ENCODE data around the gene ADCY5. TPM values are rescaled to one million over a fixed set of nuclear protein-coding genes. Genes with fewer than 3 reads are reported as not detected.
"Not testable (repeated sequence)": the region's sequence is repeated elsewhere in the genome, so short reads cannot be mapped to it uniquely, and the experiment has no call there.

ADCY5 gene
- total and polyA plus RNA-seq, 2 experiments from 2014 or later: 3.1 to 4.7 TPM

DNA sequence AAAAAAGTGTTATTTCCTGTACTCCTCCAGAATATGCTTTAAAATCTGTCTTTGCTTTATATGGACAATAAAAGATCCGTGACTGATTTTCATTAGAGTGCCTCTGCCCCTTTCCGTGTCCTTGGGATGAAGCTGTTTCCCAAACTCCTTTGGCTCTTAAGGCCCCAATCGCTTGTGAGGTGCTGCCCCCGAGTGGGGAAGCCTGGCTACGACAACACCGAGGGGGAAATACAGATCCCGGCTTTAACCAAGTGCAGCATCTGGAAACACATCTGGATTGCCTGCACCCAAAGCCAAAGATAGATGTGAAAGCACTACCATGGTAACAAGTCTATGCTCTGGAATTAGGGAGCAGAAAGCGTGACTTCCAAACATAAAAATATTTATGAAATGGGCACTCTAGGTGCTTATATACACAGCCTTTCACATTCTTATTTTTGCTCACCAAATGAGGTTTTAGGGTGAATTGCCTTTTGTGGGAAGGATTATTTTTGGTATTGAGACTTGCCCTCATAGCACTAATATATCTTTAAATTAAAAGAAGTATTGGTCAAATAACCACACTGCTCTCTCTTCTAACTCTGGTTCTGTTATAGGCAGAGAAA lies 40.6 kb upstream of the ADCY5 start:
- Histone ChIP-seq H3K4me2 (no peak overlapping the region), H4K20me1 (ENCODE audit: insufficient read depth, poor library complexity, severe bottlenecking) (no peaks in the 10 kb centered on the region), H2AFZ (no peak overlapping the region), H3K27me3 (no peaks in the 10 kb centered on the region), H3K4me1 (ENCODE audit: insufficient read depth) (no peaks in the 10 kb centered on the region), H3K27ac (no peak overlapping the region), H3K4me3 (no peak overlapping the region), H3K9me2 (replicated peaks; ENCODE audit: insufficient read depth) (no peaks in the 10 kb centered on the region), H3K36me3 (replicated peaks; ENCODE audit: insufficient read depth, low read depth) (no peaks in the 10 kb centered on the region), H3K9me3 (ENCODE audit: low read depth) (no peaks in the 10 kb centered on the region), H3K79me2 (no peaks in the 10 kb centered on the region)
- peak; percentile 80 for DNase-seq (ENCODE audit: low spot score)
- TF ChIP-seq, protein P1, sequence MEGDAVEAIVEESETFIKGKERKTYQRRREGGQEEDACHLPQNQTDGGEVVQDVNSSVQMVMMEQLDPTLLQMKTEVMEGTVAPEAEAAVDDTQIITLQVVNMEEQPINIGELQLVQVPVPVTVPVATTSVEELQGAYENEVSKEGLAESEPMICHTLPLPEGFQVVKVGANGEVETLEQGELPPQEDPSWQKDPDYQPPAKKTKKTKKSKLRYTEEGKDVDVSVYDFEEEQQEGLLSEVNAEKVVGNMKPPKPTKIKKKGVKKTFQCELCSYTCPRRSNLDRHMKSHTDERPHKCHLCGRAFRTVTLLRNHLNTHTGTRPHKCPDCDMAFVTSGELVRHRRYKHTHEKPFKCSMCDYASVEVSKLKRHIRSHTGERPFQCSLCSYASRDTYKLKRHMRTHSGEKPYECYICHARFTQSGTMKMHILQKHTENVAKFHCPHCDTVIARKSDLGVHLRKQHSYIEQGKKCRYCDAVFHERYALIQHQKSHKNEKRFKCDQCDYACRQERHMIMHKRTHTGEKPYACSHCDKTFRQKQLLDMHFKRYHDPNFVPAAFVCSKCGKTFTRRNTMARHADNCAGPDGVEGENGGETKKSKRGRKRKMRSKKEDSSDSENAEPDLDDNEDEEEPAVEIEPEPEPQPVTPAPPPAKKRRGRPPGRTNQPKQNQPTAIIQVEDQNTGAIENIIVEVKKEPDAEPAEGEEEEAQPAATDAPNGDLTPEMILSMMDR (IDR thresholded peaks at IDR 0.05; ENCODE audit: poor library complexity): peak; percentile 94
- TF ChIP-seq EZH2 (IDR thresholded peaks at IDR 0.05; ENCODE audit: borderline replicate concordance): no peak
- 6% methylated on average over 8 of the region's 8 CpGs for WGBS (ENCODE audit: low lambda C conversion rate, missing lambda C conversion rate)

DNA sequence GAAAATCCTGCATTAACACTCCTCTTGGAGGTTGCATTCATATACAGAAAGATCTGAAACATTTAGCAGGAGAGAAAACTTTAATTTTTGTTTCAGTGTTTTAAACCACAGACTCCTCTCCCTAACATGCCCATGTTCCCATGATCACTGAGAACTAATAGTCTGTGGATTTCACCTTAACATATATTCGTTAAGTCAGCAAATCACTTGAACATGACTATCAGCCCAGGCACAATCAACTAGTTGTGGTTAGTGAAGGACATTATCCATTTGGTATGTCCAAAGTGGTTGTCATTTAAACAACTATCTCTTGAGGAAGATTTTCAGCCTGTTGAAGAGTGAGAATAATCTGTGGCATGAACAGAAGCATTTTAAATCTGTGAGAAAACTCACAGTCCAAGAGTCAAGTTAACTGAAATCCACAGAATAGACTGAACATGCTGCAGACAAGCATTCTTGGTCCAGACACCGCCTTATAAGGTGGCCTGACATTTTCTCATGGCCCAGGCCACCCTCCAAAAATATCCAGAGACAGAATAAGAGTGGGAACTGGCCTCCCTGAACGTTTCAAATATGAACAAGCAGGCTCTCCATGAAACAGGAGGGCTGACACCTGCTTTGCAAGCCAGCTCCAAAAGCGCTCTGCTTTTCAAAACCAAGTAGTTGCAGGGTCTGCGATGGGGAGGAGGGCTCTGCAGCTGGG lies 39.9 kb upstream of the ADCY5 start:
- H3K27me3 ChIP-seq: no peaks in the 10 kb centered on the region
- H3K4me1 ChIP-seq (ENCODE audit: insufficient read depth): no peaks in the 10 kb centered on the region
- H3K4me2 ChIP-seq: no peak overlapping the region
- no peak for TF ChIP-seq EZH2phosphoT487 (IDR thresholded peaks at IDR 0.05; ENCODE audit: low read depth, severe bottlenecking, unreplicated experiment)
- TF ChIP-seq, protein P1 (IDR thresholded peaks at IDR 0.05; ENCODE audit: poor library complexity): no peak
- TF ChIP-seq EZH2 (IDR thresholded peaks at IDR 0.05; ENCODE audit: borderline replicate concordance): no peak
- WGBS (ENCODE audit: low lambda C conversion rate, missing lambda C conversion rate): 79% methylated on average over 5 of the region's 5 CpGs
- H3K4me3 ChIP-seq: no peak overlapping the region
- no peaks in the 10 kb centered on the region for H4K20me1 ChIP-seq (ENCODE audit: insufficient read depth, poor library complexity, severe bottlenecking)
- DNase-seq (ENCODE audit: low spot score): no peak
- H3K9me3 ChIP-seq (ENCODE audit: low read depth): no peaks in the 10 kb centered on the region
- no peaks in the 10 kb centered on the region for H3K36me3 ChIP-seq (replicated peaks; ENCODE audit: insufficient read depth, low read depth)
- no peak overlapping the region for H3K27ac ChIP-seq
- H3K9me2 ChIP-seq (replicated peaks; ENCODE audit: insufficient read depth): no peaks in the 10 kb centered on the region
- no peaks in the 10 kb centered on the region for H3K79me2 ChIP-seq
- H2AFZ ChIP-seq: no peak overlapping the region

DNA sequence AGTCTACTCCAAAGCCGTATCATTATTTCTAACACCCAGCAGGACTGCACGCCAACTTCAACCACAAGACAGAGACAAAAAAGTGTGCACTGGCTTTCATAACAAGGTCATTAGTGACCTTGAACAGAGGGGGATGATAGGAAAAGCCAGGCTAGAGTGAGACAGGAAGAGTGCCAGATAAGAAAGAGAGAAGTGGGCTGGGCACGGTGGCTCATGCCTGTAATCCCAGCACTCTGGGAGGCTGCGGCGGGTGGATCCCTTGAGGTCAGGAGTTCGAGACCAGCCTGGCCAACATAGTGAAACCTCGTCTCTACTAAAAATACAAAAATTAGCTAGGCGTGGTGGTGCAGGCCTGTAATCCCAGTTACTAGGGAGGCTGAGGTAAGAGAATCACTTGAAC lies 38.2 kb upstream of the ADCY5 start:
- not testable (repeated sequence) for H3K79me2 ChIP-seq; H3K4me3 ChIP-seq; H3K4me2 ChIP-seq; H3K27ac ChIP-seq; H3K4me1 ChIP-seq (ENCODE audit: insufficient read depth); DNase-seq (ENCODE audit: low spot score); H3K36me3 ChIP-seq (replicated peaks; ENCODE audit: insufficient read depth, low read depth); H3K9me2 ChIP-seq (replicated peaks; ENCODE audit: insufficient read depth); H2AFZ ChIP-seq; H3K27me3 ChIP-seq; H4K20me1 ChIP-seq (ENCODE audit: insufficient read depth, poor library complexity, severe bottlenecking); H3K9me3 ChIP-seq (ENCODE audit: low read depth)
- 83% methylated on average over 8 of the region's 8 CpGs for WGBS (ENCODE audit: low lambda C conversion rate, missing lambda C conversion rate)

DNA sequence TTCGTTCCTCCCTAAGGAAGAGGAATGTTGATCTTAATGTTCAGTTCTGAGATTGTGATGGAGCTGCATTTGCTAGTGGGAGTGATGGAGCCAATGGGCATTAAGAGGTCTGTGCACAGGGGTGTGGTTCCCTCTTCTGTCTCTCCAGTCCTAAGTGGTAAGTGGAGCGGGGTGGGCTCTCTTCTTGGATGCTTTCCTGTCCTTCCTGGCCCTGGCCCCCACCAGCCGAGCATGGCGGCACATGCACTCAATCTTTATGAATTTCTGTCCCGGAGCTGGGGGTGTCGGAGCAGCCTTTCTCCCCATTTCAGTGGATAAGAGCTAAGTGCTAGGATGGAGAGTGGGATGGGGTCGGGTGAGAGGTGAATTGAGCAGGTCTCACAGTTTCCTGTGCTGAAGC lies 37.6 kb upstream of the ADCY5 start:
- Histone ChIP-seq H3K36me3 (replicated peaks; ENCODE audit: insufficient read depth, low read depth) (no peaks in the 10 kb centered on the region), H3K9me3 (ENCODE audit: low read depth) (no peaks in the 10 kb centered on the region), H3K27me3 (no peaks in the 10 kb centered on the region), H3K4me1 (ENCODE audit: insufficient read depth) (no peaks in the 10 kb centered on the region), H2AFZ (no peak overlapping the region), H3K27ac (no peak overlapping the region), H3K4me3 (no peak overlapping the region), H3K9me2 (replicated peaks; ENCODE audit: insufficient read depth) (no peaks in the 10 kb centered on the region), H3K4me2 (no peak overlapping the region), H4K20me1 (ENCODE audit: insufficient read depth, poor library complexity, severe bottlenecking) (no peaks in the 10 kb centered on the region), H3K79me2 (no peaks in the 10 kb centered on the region)
- DNase-seq (ENCODE audit: low spot score): no peak
- 95% methylated on average over 7 of the region's 7 CpGs for WGBS (ENCODE audit: low lambda C conversion rate, missing lambda C conversion rate)
- TF ChIP-seq, protein P1 (IDR thresholded peaks at IDR 0.05; ENCODE audit: poor library complexity): no peak
- TF ChIP-seq EZH2phosphoT487 (IDR thresholded peaks at IDR 0.05; ENCODE audit: low read depth, severe bottlenecking, unreplicated experiment) (no peak), EZH2 (IDR thresholded peaks at IDR 0.05; ENCODE audit: borderline replicate concordance) (no peak)
